ENCODE data around the gene TRIM28.

Gene TRIM28

GRCh38 chr19:58548859-58549663 lies 5.2 kb downstream of the TRIM28 start:
- DNase-seq (ENCODE audit: low read depth in 2 of 2): no peak

DNA sequence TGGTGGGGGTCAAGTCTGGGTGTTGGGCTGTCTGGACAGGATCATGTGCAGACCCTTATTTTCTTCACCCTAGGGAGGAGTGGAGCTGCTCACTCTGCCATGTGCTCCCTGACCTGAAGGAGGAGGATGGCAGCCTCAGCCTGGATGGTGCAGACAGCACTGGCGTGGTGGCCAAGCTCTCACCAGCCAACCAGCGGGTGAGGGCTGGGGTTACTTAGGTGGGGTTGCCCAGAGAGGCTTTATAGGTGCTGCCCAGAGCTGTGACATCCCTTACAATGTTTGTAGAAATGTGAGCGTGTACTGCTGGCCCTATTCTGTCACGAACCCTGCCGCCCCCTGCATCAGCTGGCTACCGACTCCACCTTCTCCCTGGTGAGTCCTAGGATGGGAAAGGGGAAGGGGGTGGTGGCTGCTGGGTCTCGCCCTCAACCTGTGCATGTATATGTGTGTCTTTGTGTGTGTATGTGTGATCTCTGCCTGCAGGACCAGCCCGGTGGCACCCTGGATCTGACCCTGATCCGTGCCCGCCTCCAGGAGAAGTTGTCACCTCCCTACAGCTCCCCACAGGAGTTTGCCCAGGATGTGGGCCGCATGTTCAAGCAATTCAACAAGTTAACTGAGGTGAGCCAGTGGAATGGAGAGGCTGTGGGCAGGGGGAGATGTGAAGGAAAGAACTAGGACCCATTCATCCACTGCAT lies 5.9 kb downstream of the TRIM28 start:
- no peak for DNase-seq (ENCODE audit: low read depth in 2 of 2)

DNA sequence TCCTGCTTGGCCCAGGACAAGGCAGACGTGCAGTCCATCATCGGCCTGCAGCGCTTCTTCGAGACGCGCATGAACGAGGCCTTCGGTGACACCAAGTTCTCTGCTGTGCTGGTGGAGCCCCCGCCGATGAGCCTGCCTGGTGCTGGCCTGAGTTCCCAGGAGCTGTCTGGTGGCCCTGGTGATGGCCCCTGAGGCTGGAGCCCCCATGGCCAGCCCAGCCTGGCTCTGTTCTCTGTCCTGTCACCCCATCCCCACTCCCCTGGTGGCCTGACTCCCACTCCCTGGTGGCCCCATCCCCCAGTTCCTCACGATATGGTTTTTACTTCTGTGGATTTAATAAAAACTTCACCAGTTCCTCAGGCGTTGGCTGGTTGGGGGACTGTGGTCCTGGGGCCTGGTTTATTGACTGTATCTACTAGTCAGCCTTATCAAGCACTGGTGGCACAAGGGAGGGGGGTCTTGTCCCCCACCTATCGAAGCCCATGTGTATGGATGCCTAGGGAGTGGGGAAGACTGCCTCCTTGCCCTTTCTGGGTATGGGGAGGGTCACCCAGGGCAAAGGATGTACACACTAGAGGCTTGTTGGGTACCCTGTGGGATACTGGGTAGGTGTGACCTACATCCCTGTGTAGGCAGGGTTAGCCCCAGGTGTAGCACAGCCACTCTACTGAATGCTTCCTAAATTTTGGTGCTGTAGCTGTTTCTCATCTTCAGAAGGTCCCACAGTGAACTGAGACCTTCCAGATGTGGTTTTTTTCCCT lies 6.7 kb downstream of the TRIM28 start:
- no peak for DNase-seq (ENCODE audit: low read depth in 2 of 2)

DNA sequence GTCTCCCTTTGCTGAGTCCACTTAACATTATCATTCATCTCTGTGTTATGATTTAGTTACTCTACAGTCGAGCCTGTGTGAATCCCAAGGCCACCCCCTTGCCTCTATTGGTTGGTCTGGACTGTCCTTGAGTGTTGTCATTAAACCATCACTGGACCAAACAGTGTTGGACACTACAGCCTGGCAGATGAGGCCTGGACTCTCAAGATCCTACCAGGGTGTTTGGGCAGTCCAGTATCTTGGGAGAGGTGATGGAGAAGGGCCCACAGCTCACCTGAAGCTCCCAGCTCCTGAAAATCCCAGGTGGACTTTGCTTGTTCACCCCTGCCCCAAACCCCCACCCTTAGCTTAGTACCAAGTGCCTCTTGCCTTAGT lies 7.2 kb downstream of the TRIM28 start:
- DNase-seq (ENCODE audit: low read depth in 2 of 2): no peak

- DNase-seq (ENCODE audit: low read depth in 2 of 2): no peak
These were observed 8.0 kb downstream of the TRIM28 start for GRCh38 chr19:58551577-58552471.

DNA sequence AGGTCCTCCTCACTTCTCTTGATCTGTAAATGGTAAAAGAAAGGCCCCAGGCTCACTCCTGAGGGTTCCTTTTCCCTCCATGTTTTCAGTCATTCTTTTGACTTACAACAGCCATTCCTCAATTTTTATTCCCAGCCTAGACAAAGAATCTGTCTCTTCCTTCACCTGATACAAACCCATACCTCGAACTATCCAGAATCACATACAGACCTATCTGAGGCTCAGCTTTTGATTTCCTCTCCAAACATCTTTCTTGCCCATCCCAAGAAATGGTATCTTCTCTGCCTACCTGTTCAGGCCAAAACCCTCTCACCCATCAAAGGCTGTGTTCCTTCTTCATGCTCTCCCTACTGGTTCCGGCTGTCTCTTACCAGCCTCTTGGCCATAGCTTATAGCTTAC lies 8.8 kb downstream of the TRIM28 start:
- no peak for DNase-seq (ENCODE audit: low read depth in 2 of 2)

GRCh38 chr19:58553799-58554493 lies 10.1 kb downstream of the TRIM28 start:
- no peak for DNase-seq (ENCODE audit: low read depth in 2 of 2)

GRCh38 chr19:58554494-58555368 lies 10.9 kb downstream of the TRIM28 start, which contains the start of gene CHMP2A:
TSS of gene CHMP2A (minus strand) at chr19:58555105. CDS start at chr19:58554212, 893 bp downstream.
- peak; percentile 96 to 98 for DNase-seq (ENCODE audit: low read depth in 2 of 2)

- no peak for DNase-seq (ENCODE audit: low read depth in 2 of 2)
These were observed 11.6 kb downstream of the TRIM28 start for GRCh38 chr19:58555369-58555885.

- DNase-seq (ENCODE audit: low read depth in 2 of 2): no peak
These were observed 12.2 kb downstream of the TRIM28 start for GRCh38 chr19:58555920-58556621.

GRCh38 chr19:58556622-58557220 lies 12.9 kb downstream of the TRIM28 start:
- DNase-seq (ENCODE audit: low read depth in 2 of 2): no peak

DNA sequence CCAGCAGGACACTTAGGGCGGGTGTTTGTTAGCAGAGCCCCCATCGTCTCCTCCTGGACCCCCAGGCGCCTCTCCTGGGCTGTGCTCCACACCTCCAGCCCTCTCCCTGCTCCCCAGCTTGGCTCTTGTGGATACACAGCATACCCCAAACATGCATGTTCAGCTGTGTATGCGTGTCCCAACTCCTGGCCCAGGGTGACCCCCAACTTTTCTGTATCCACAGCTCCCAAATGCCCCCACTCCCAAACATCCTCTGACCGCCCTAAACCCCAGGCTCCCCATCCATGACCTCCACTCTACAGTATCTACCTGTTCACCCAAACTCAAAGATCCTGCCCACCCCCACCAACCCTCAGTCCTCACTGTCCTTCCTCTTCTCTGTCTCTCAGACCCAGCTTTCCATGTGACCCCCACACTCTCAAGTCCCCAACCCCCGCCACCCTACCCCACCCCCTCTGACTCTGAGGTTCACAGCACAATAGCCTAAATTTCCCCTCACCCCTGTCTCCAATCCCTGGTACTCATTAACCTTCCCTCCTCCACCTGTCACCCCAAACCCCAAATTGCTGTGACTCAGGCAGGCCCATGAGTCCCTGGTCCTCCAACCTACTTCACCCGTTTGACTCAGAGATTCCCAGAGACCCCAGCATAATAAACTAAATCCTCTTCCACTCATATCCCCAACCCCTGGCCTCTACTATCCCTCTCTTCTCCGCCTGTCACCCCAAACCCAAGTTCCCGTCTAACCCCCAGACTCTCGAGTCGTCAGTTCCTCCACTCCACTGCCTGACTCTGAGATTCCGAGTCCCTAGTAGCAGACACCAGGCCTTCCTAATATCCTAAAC lies 13.6 kb downstream of the TRIM28 start:
- DNase-seq (ENCODE audit: low read depth in 2 of 2): no peak

DNA sequence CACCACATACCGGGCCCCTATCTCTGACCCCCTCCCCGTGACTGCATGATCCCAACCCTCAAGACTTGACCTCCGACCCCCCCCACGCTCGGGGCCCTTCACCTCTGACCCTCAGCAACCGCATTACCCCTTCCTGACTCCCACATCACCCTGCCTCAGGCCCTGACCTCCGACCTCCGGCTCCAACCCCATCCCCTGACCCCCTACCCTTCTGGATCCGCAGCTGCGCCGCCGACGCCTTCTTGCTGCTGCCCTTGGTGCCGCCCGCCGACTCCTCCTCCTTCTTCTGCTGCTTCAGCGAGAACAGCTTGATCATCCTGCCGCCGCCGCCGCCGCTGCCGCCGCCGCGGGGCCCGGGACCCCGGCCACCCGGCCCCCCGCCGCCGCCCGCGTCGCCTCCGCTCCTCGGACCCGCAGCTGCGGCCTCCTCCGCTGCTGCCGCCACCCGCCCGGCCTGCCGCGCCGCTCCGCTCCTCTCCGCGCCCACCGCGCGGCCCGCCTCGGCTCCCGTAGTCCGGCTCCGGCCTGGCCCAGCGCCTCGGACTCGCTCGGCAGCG lies 14.3 kb downstream of the TRIM28 start, which contains the start of gene UBE2M:
Gene UBE2M (minus strand): TSS at position 546 of the 557 bp plus-strand sequence. CDS start 230 bp downstream, at position 316.
- peak in 1 of 2 donors; percentile 39 for DNase-seq (ENCODE audit: low read depth in 2 of 2)

GRCh38 chr19:58558623-58559274 lies 14.9 kb downstream of the TRIM28 start:
- DNase-seq (ENCODE audit: low read depth in 2 of 2): peak; percentile 100

GRCh38 chr19:58559275-58560006 lies 15.6 kb downstream of the TRIM28 start:
- DNase-seq (ENCODE audit: low read depth in 2 of 2): peak; percentile 53 to 77
